NT2/D1 (cell line): ENCODE measurements around the gene TSSK2.
"Not testable (repeated sequence)": the region's sequence is repeated elsewhere in the genome, so short reads cannot be mapped to it uniquely, and the experiment has no call there.

ENCODE experiments used
- SUZ12 ChIP-seq: IDR thresholded peaks from 2 replicates; pipeline ENCODE4 v1.6.1; 2011; ENCODE audit not compliant: insufficient read length, insufficient read depth; ENCODE audit errors: extremely low read depth
- ZNF274 ChIP-seq: IDR thresholded peaks from 2 replicates; pipeline ENCODE4 v1.6.1; 2011; ENCODE audit warnings: mild to moderate bottlenecking, low read depth, low read length

DNA sequence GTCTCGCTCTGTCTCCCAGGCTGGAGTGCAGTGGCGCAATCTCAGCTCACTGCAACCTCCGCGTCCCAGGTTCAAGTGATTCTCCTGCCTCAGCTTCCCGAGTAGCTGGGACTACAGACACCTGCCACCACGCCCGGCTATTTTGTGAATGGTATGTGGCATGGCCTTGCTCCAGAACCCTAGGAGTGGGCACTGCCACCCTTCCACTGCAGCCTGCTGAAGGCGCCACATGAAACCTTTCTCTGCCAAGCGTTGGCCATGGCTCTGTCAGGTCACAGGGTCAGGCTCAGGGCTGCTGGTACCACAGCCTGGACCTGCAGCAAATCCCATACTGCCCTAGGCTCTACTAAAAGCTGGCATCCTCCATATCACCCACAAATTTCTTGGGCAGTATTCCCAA is 25.0 kb downstream of the TSSK2 start:
- not testable (repeated sequence) for TF ChIP-seq ZNF274, SUZ12
